H9 (cell line): ENCODE measurements around the gene PAQR5. TPM values are rescaled to one million over a fixed set of nuclear protein-coding genes. Genes with fewer than 3 reads are reported as not detected.

Experiments used
- DNase-seq: peaks from one replicate; pipeline ENCODE4 v3.0.0-alpha.2; 2017
- H2AFZ ChIP-seq: one replicate; pipeline ENCODE4 v1.6.1; 2013; ENCODE audit warnings: mild to moderate bottlenecking, low read length, control low read depth, moderate library complexity
- H2AK5ac ChIP-seq: 2 replicates; pipeline ENCODE4 v1.6.1; 2013; ENCODE audit warnings: low read length, control low read depth, mixed read lengths; ENCODE audit not compliant: insufficient read length
- H2BK120ac ChIP-seq: one replicate; pipeline ENCODE4 v1.6.1; 2013; ENCODE audit warnings: low read depth, mild to moderate bottlenecking, low read length, control low read depth, inconsistent platforms; ENCODE audit not compliant: poor library complexity, severe bottlenecking
- H2BK12ac ChIP-seq: 2 replicates; pipeline ENCODE4 v1.6.1; 2013; ENCODE audit warnings: low read length, control low read depth, mixed read lengths, low read depth; ENCODE audit not compliant: insufficient read length
- H2BK15ac ChIP-seq: 2 replicates; pipeline ENCODE4 v1.6.1; 2013; ENCODE audit warnings: low read depth, low read length, control low read depth
- H2BK20ac ChIP-seq: one replicate; pipeline ENCODE4 v1.6.1; 2013; ENCODE audit warnings: low read depth, mild to moderate bottlenecking, low read length, control low read depth, inconsistent platforms; ENCODE audit not compliant: poor library complexity, severe bottlenecking
- H2BK5ac ChIP-seq: 2 replicates; pipeline ENCODE4 v1.6.1; 2013; ENCODE audit warnings: low read length, control low read depth, mixed read lengths; ENCODE audit not compliant: insufficient read length
- H3K14ac ChIP-seq: 2 replicates; pipeline ENCODE4 v1.6.1; 2013; ENCODE audit warnings: low read length, control low read depth; ENCODE audit not compliant: insufficient read depth
- H3K18ac ChIP-seq: 2 replicates; pipeline ENCODE4 v1.6.1; 2013; ENCODE audit warnings: low read depth, mild to moderate bottlenecking, mixed read lengths, low read length, control low read depth; ENCODE audit not compliant: insufficient read length
- H3K23ac ChIP-seq: 2 replicates; pipeline ENCODE4 v1.6.1; 2013; ENCODE audit warnings: low read length, control low read depth, mixed read lengths, low read depth; ENCODE audit not compliant: insufficient read length
- H3K23me2 ChIP-seq: 2 replicates; pipeline ENCODE4 v1.6.1; 2013; ENCODE audit warnings: low read depth, mild to moderate bottlenecking, mixed read lengths, low read length, control low read depth; ENCODE audit not compliant: insufficient read length, poor library complexity, severe bottlenecking
- H3K27ac ChIP-seq: 2 replicates; pipeline ENCODE4 v1.5.1; 2013; ENCODE audit warnings: low read length, control low read depth, mixed read lengths, low read depth; ENCODE audit not compliant: insufficient read length
- H3K27me3 ChIP-seq: 2 replicates; pipeline ENCODE4 v1.6.1; 2013; ENCODE audit warnings: low read length, control low read depth, inconsistent platforms; ENCODE audit not compliant: insufficient read depth
- H3K4ac ChIP-seq: 2 replicates; pipeline ENCODE4 v1.6.1; 2013; ENCODE audit warnings: low read depth, mild to moderate bottlenecking, control low read depth, inconsistent platforms, low read length, moderate library complexity
- H3K4me1 ChIP-seq: 2 replicates; pipeline ENCODE4 v1.6.1; 2013; ENCODE audit warnings: low read length, control low read depth, inconsistent platforms; ENCODE audit not compliant: insufficient read depth
- H3K4me2 ChIP-seq: 2 replicates; pipeline ENCODE4 v1.6.1; 2013; ENCODE audit warnings: low read length, control low read depth, mixed read lengths; ENCODE audit not compliant: insufficient read length, insufficient read depth
- H3K56ac ChIP-seq: 2 replicates; pipeline ENCODE4 v1.6.1; 2013; ENCODE audit warnings: low read depth, mild to moderate bottlenecking, mixed read lengths, low read length, control low read depth; ENCODE audit not compliant: insufficient read length
- H3K79me1 ChIP-seq: 2 replicates; pipeline ENCODE4 v1.6.1; 2013; ENCODE audit warnings: low read depth, mild to moderate bottlenecking, moderate library complexity, low read length, control low read depth, inconsistent platforms; ENCODE audit not compliant: insufficient read depth, poor library complexity, severe bottlenecking
- H3K79me2 ChIP-seq: 2 replicates; pipeline ENCODE4 v1.6.1; 2013; ENCODE audit warnings: low read length, control low read depth, inconsistent platforms; ENCODE audit not compliant: insufficient read depth
- H3K9ac ChIP-seq: 2 replicates; pipeline ENCODE4 v1.6.1; 2013; ENCODE audit warnings: low read length, control low read depth, mixed read lengths; ENCODE audit not compliant: insufficient read length; ENCODE audit errors: extremely low read depth
- H3K9me3 ChIP-seq: one replicate; pipeline ENCODE4 v1.6.1; 2013; ENCODE audit warnings: low read depth, low read length, inconsistent platforms; ENCODE audit not compliant: control insufficient read depth
- H3T11ph ChIP-seq: one replicate; pipeline ENCODE4 v1.6.1; 2013; ENCODE audit warnings: mild to moderate bottlenecking, low read length, control low read depth, inconsistent platforms
- H4K20me1 ChIP-seq: one replicate; pipeline ENCODE4 v1.6.1; 2013; ENCODE audit not compliant: control insufficient read depth, insufficient read length, insufficient read depth
- H4K5ac ChIP-seq: 2 replicates; pipeline ENCODE4 v1.6.1; 2013; ENCODE audit warnings: low read depth, mild to moderate bottlenecking, mixed read lengths, low read length, control low read depth; ENCODE audit not compliant: insufficient read length
- H4K8ac ChIP-seq: replicated peaks from 2 replicates; pipeline ENCODE4 v1.6.1; 2013; ENCODE audit warnings: low read length, control low read depth, mixed read lengths, low read depth; ENCODE audit not compliant: insufficient read length
- H4K91ac ChIP-seq: 2 replicates; pipeline ENCODE4 v1.6.1; 2013; ENCODE audit warnings: low read depth, mild to moderate bottlenecking, moderate library complexity, mixed read lengths, low read length, control low read depth; ENCODE audit not compliant: insufficient read length
- H3K27ac Mint-ChIP-seq, 3 experiments: 2 replicates in 2 of 3; 3 replicates in 1 of 3; pipeline ENCODE4 v1.8.0; 2020 to 2021; ENCODE audit warnings: mixed read lengths in 3 of 3, mild to moderate bottlenecking in 1 of 3, moderate library complexity in 1 of 3
- H3K27me3 Mint-ChIP-seq: 2 replicates; pipeline ENCODE4 v1.8.0; 2021; ENCODE audit warnings: low read depth, mild to moderate bottlenecking, moderate library complexity, mixed read lengths
- H3K36me3 Mint-ChIP-seq, 3 experiments: 2 replicates in 2 of 3; 3 replicates in 1 of 3; pipeline ENCODE4 v1.8.0; 2020 to 2021; ENCODE audit warnings: low read depth in 3 of 3, mixed read lengths in 3 of 3; ENCODE audit not compliant: insufficient read depth in 1 of 3
- H3K4me1 Mint-ChIP-seq, 2 experiments: 2 replicates each; pipeline ENCODE4 v1.8.0; 2020; ENCODE audit warnings: mixed read lengths in 2 of 2
- H3K4me3 Mint-ChIP-seq, 2 experiments: 2 replicates in 1 of 2; 3 replicates in 1 of 2; pipeline ENCODE4 v1.8.0; 2020 to 2021; ENCODE audit warnings: mild to moderate bottlenecking in 2 of 2, mixed read lengths in 2 of 2, moderate library complexity in 1 of 2
- H3K9me3 Mint-ChIP-seq, 2 experiments: 2 replicates in 1 of 2; 3 replicates in 1 of 2; pipeline ENCODE4 v1.8.0; 2020; ENCODE audit warnings: mild to moderate bottlenecking in 2 of 2, mixed read lengths in 2 of 2, moderate library complexity in 1 of 2
- WGBS: extraction: QIAGEN DNeasy Blood & Tissue Kit; methylation state at CpG from one replicate; pipeline ENCODE4 v1.1.7; 2013; ENCODE audit warnings: missing lambda C conversion rate, low lambda C conversion rate, mixed read lengths; ENCODE audit not compliant: insufficient read length; ENCODE audit errors: extremely low coverage; 5-methylcytosine and 5-hydroxymethylcytosine counted together
- total RNA-seq: library from RNA; stranded (reverse); gene quantifications from 2 replicates; pipeline ENCODE4 v1.2.1, GENCODE V29; 2021
- TF ChIP-seq, protein P1 (sequence below): fragments of 200-600 bp; sonication (generic); conservative IDR thresholded peaks from 3 replicates; pipeline ENCODE4 v1.8.0; 2021; ENCODE audit warnings: antibody characterized with exemption, mild to moderate bottlenecking

The PAQR5 gene
- total RNA-seq, 1 experiment from 2014 or later, result 1.6 TPM

DNA sequence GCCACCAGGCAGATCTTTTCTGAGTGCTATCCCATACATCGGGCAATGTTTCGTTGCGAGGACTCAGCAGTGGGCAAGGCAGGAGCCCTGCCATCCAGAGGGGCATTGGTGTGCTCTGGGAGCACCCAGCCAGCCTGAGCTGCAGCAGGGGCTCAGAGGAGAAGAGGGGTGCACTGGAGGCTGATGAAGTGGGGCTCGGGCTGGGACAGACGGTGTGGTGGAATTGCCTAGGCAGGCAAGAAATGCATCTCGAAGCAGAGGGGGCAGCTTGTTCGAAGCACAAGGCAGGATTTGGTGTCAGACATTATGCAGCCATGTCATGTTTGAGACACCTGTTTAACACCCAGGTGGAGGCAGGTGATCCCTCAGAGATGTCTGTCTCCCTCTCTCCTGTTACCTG, 19.3 kb downstream of the PAQR5 start:
- no peak overlapping the region for H3K18ac ChIP-seq
- no peaks in the 10 kb centered on the region for H3K9me3 ChIP-seq
- no peak overlapping the region for H3K4ac ChIP-seq
- no CpG with 5 or more reads among the region's 7 CpGs for WGBS
- H3K79me1 ChIP-seq, result no peaks in the 10 kb centered on the region
- no peaks in the 10 kb centered on the region for H3K27me3 ChIP-seq
- H4K5ac ChIP-seq, result no peak overlapping the region
- H2BK12ac ChIP-seq, result no peak overlapping the region
- no peak overlapping the region for H4K91ac ChIP-seq
- H2AFZ ChIP-seq, result no peak overlapping the region
- H3K9me3 Mint-ChIP-seq, result no peaks in the 10 kb centered on the region
- H3T11ph ChIP-seq, result no peak overlapping the region
- no peak overlapping the region for H3K56ac ChIP-seq
- no peak overlapping the region for H3K27ac ChIP-seq
- peaks cover 11% of the 10 kb centered on the region for H3K27me3 Mint-ChIP-seq
- H2BK5ac ChIP-seq, result no peak overlapping the region
- H3K79me2 ChIP-seq, result no peaks in the 10 kb centered on the region
- TF ChIP-seq, protein P1, sequence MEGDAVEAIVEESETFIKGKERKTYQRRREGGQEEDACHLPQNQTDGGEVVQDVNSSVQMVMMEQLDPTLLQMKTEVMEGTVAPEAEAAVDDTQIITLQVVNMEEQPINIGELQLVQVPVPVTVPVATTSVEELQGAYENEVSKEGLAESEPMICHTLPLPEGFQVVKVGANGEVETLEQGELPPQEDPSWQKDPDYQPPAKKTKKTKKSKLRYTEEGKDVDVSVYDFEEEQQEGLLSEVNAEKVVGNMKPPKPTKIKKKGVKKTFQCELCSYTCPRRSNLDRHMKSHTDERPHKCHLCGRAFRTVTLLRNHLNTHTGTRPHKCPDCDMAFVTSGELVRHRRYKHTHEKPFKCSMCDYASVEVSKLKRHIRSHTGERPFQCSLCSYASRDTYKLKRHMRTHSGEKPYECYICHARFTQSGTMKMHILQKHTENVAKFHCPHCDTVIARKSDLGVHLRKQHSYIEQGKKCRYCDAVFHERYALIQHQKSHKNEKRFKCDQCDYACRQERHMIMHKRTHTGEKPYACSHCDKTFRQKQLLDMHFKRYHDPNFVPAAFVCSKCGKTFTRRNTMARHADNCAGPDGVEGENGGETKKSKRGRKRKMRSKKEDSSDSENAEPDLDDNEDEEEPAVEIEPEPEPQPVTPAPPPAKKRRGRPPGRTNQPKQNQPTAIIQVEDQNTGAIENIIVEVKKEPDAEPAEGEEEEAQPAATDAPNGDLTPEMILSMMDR, result no peak
- no peak overlapping the region for H3K23ac ChIP-seq
- DNase-seq, result no peak
- H2BK20ac ChIP-seq, result no peak overlapping the region
- H4K20me1 ChIP-seq, result no peaks in the 10 kb centered on the region
- no peak overlapping the region for H4K8ac ChIP-seq
- H3K4me3 Mint-ChIP-seq, result no peak overlapping the region; a peak in 1 of 5 replicates
- no peaks in the 10 kb centered on the region for H3K4me1 ChIP-seq
- H3K4me1 Mint-ChIP-seq, result peaks cover 8 to 23% of the 10 kb centered on the region in 2 experiments
- no peak overlapping the region for H2BK120ac ChIP-seq
- no peak overlapping the region for H2AK5ac ChIP-seq
- no peak overlapping the region for H3K4me2 ChIP-seq
- H3K23me2 ChIP-seq, result no peaks in the 10 kb centered on the region
- no peaks in the 10 kb centered on the region for H3K36me3 Mint-ChIP-seq
- no peak overlapping the region for H3K14ac ChIP-seq
- no peak overlapping the region for H3K9ac ChIP-seq
- 0 out of 7 replicates have a peak overlapping the region, but pooled peaks of 1 of the 3 experiments have one; percentile 30 for H3K27ac Mint-ChIP-seq
- no peak overlapping the region for H2BK15ac ChIP-seq
